ENCODE data around the gene ENTPD1. TPM values are rescaled to one million over a fixed set of nuclear protein-coding genes. Genes with fewer than 3 reads are reported as not detected.
"Not testable (repeated sequence)": the region's sequence is repeated elsewhere in the genome, so short reads cannot be mapped to it uniquely, and the experiment has no call there.

ENTPD1 gene
- total RNA-seq, 1 donor from 2014 or later: 41.6 TPM

GRCh38 chr10:95716866-95717265 is 39.1 kb upstream of the ENTPD1 start:
- Histone ChIP-seq H3K27me3 (no peaks in the 10 kb centered on the region), H3K9me3 (no peaks in the 10 kb centered on the region), H3K4me1 (no peaks in the 10 kb centered on the region), H3K27ac (no peak overlapping the region), H3K4me3 (no peak overlapping the region), H3K36me3 (no peaks in the 10 kb centered on the region)
- TF ChIP-seq CTCF (IDR thresholded peaks at IDR 0.05): no peak
- intact Hi-C loops (cut with DNase I): no loop called here
- DNase-seq (ENCODE audit: low spot score in 2 of 2): no peak

GRCh38 chr10:95720745-95721144 is 35.2 kb upstream of the ENTPD1 start:
- DNase-seq (ENCODE audit: low spot score in 2 of 2); H3K27ac ChIP-seq; H3K4me3 ChIP-seq; H3K27me3 ChIP-seq; H3K36me3 ChIP-seq; H3K9me3 ChIP-seq; H3K4me1 ChIP-seq; intact Hi-C loops (cut with DNase I): not testable (repeated sequence)

GRCh38 chr10:95722496-95722895 is 33.5 kb upstream of the ENTPD1 start:
- H3K9me3 ChIP-seq; DNase-seq (ENCODE audit: low spot score in 2 of 2); H3K27me3 ChIP-seq; H3K4me3 ChIP-seq; H3K36me3 ChIP-seq; intact Hi-C loops (cut with DNase I); H3K4me1 ChIP-seq; H3K27ac ChIP-seq: not testable (repeated sequence)

- H3K36me3 ChIP-seq: no peaks in the 10 kb centered on the region
- peaks cover 0 to 4% of the 10 kb centered on the region in 2 donors for H3K9me3 ChIP-seq
- H3K4me3 ChIP-seq: no peak overlapping the region
- no peak for TF ChIP-seq CTCF (IDR thresholded peaks at IDR 0.05)
- intact Hi-C loops (cut with DNase I): no loop called here
- H3K4me1 ChIP-seq: no peaks in the 10 kb centered on the region
- no peaks in the 10 kb centered on the region for H3K27me3 ChIP-seq
- H3K27ac ChIP-seq: no peak overlapping the region
- no peak for DNase-seq (ENCODE audit: low spot score in 2 of 2)
Observed at GRCh38 chr10:95728526-95728925, 27.4 kb upstream of the ENTPD1 start.

- Histone ChIP-seq H3K4me1 (no peaks in the 10 kb centered on the region), H3K27me3 (no peaks in the 10 kb centered on the region), H3K27ac (peak overlapping the region in 1 of 2 donors; percentile 28), H3K36me3 (no peaks in the 10 kb centered on the region), H3K9me3 (peaks cover 0 to 4% of the 10 kb centered on the region in 2 donors), H3K4me3 (no peak overlapping the region)
- intact Hi-C loops (cut with DNase I): no loop called here
- no peak for TF ChIP-seq CTCF (IDR thresholded peaks at IDR 0.05)
- no peak for DNase-seq (ENCODE audit: low spot score in 2 of 2)
Observed at GRCh38 chr10:95729323-95730055, 26.5 kb upstream of the ENTPD1 start.

- intact Hi-C loops (cut with DNase I): no loop called here
- H3K4me1 ChIP-seq: no peaks in the 10 kb centered on the region
- no peak overlapping the region for H3K27ac ChIP-seq
- TF ChIP-seq CTCF (IDR thresholded peaks at IDR 0.05): no peak
- H3K9me3 ChIP-seq: peaks cover 0 to 4% of the 10 kb centered on the region in 2 donors
- no peak overlapping the region for H3K4me3 ChIP-seq
- H3K36me3 ChIP-seq: no peaks in the 10 kb centered on the region
- H3K27me3 ChIP-seq: no peaks in the 10 kb centered on the region
- DNase-seq (ENCODE audit: low spot score in 2 of 2): no peak
Observed at GRCh38 chr10:95730233-95730632, 25.7 kb upstream of the ENTPD1 start.

- DNase-seq (ENCODE audit: low spot score in 2 of 2); H3K36me3 ChIP-seq; H3K4me3 ChIP-seq; H3K27me3 ChIP-seq; H3K9me3 ChIP-seq; H3K4me1 ChIP-seq; H3K27ac ChIP-seq; intact Hi-C loops (cut with DNase I): not testable (repeated sequence)
Observed at GRCh38 chr10:95732907-95733306, 23.1 kb upstream of the ENTPD1 start.
